AG09319 (cell line): ENCODE measurements around the gene GAS1.

ENCODE experiments used
- DNase-seq: peaks from one replicate; pipeline ENCODE4 v3.0.0-alpha.2; 2010; ENCODE audit warnings: low read depth; ENCODE audit errors: extremely low read depth
- CTCF ChIP-seq: IDR thresholded peaks from 2 replicates; pipeline ENCODE4 v1.5.1; 2011; ENCODE audit warnings: low read depth, mild to moderate bottlenecking, inconsistent platforms, low read length, moderate library complexity

GAS1 gene

GRCh38 chr9:86977205-86977835 lies 30.0 kb upstream of the GAS1 start:
- DNase-seq, result no peak

GRCh38 chr9:86975606-86976005 lies 28.3 kb upstream of the GAS1 start:
- TF ChIP-seq CTCF, result no peak
- DNase-seq, result no peak

More at GRCh38 chr9:86977205-86977835, 30.0 kb upstream of the GAS1 start:
- no peak for TF ChIP-seq CTCF

GRCh38 chr9:86975036-86975435 lies 27.7 kb upstream of the GAS1 start:
- TF ChIP-seq CTCF, result no peak
- DNase-seq, result no peak

GRCh38 chr9:86974421-86974820 lies 27.1 kb upstream of the GAS1 start:
- TF ChIP-seq CTCF, result no peak
- DNase-seq, result no peak

GRCh38 chr9:86971742-86972141 lies 24.4 kb upstream of the GAS1 start:
- DNase-seq, result no peak
- no peak for TF ChIP-seq CTCF

- no peak for TF ChIP-seq CTCF
- no peak for DNase-seq
Observed at GRCh38 chr9:86968258-86968920, 21.1 kb upstream of the GAS1 start.

GRCh38 chr9:86966852-86967511 lies 19.7 kb upstream of the GAS1 start:
- DNase-seq, result no peak
- no peak for TF ChIP-seq CTCF
